Measurements from ENCODE around the gene CIDEB. TPM values are rescaled to one million over a fixed set of nuclear protein-coding genes. Genes with fewer than 3 reads are reported as not detected.

Gene CIDEB
- total and polyA plus RNA-seq, 2 of the 4 experiments (the other 2 are of a cell fraction): under 0.01 to 0.19 TPM

DNA sequence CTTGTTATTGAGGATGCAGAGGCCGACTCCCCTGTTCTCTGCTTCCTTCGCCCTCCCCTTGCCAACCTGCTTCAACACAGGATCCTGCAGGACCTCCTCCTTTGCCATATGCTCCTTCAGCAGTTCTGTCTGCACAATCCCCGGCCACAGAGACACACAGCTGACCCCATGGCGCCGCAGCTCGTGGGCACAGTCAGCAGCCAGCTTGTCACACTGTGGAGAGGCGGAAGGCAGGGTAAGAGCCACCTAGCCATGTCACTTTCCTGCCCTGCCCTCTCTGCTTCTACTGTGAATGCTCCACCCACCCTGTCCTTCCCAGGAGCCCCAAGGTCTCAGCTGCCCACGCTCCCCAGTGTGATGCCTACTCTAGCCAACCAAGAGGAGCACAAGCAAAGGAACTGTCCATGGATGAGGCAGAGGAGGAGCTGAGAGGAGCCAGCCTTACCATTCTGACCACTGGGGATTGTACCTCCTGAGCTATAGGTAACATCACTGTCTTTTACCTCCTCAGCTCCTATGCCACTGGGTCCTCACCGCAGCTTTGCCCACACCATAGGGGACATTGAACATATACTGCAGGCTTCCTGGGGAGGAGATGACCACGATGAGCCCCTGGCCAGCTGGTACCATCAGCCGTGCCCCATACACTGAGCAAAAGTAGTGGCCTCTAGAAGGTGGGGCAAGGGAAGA is 15.5 kb downstream of the CIDEB start:
- intact Hi-C loops (cut with micrococcal nuclease): loop anchor here (10.0 kb wide), 1 partner anchor 307 kb away; the partner anchor contains the start of gene DHRS4L2
- H3K4me1 ChIP-seq (ENCODE audit: control insufficient read depth, insufficient read depth, low read length): peaks cover 3% of the 10 kb centered on the region
- CTCF ChIA-PET: interaction anchor here (2.1 kb wide), 1 partner anchor 16 kb away, joined by 5 read pairs; the partner anchor contains the start of gene CIDEB

More for the DNA sequence above, 15.5 kb downstream of the CIDEB start:
- in situ Hi-C loops (cut with MboI; ENCODE audit: low sequenced_read_pairs) (no loop called here), dilution Hi-C loops (cut with HindIII; ENCODE audit: low sequenced_read_pairs, unreplicated experiment) (no loop called here)
- no peak overlapping the region for H3K14ac ChIP-seq (replicated peaks; ENCODE audit: low read depth, low read length)
- no peak overlapping the region for H2BK20ac ChIP-seq (ENCODE audit: low read depth, low read length)
- H4K5ac ChIP-seq (ENCODE audit: low read depth, low read length): no peak overlapping the region
- no peak overlapping the region for H3K9ac ChIP-seq (ENCODE audit: low read depth, low read length)
- H3K9me3 ChIP-seq (ENCODE audit: control insufficient read depth, insufficient read depth, low read length): no peaks in the 10 kb centered on the region
- ATAC-seq (ENCODE audit: low read depth) (no peak), DNase-seq (no peak)
- H3K23ac ChIP-seq (ENCODE audit: low read depth, low read length): no peak overlapping the region
- WGBS, 2 experiments (ENCODE audit: extremely low coverage in 2 of 2, insufficient read length in 1 of 2): no CpG with 5 or more reads among the region's 11 CpGs
- H2AFZ ChIP-seq (replicated peaks; ENCODE audit: low read length, poor library complexity): no peak overlapping the region
- H3K9me1 ChIP-seq (ENCODE audit: insufficient read depth, low read length): no peaks in the 10 kb centered on the region
- H3K18ac ChIP-seq (ENCODE audit: low read depth, low read length): no peak overlapping the region
- no peak overlapping the region for H4K8ac ChIP-seq (ENCODE audit: low read depth in 2 of 2, low read length in 2 of 2)
- no peak overlapping the region for H2BK5ac ChIP-seq (ENCODE audit: low read depth, low read length, poor library complexity, severe bottlenecking)
- H3K4me3 ChIP-seq (ENCODE audit: insufficient read depth, low read depth, low read length): no peak overlapping the region
- no peak overlapping the region for H2BK15ac ChIP-seq (ENCODE audit: low read depth, low read length)
- no peaks in the 10 kb centered on the region for H4K20me1 ChIP-seq (ENCODE audit: insufficient read depth, low read length)
- no peaks in the 10 kb centered on the region for H3K27me3 ChIP-seq (ENCODE audit: control insufficient read depth, insufficient read depth, low read length)
- H3K56ac ChIP-seq (ENCODE audit: extremely low read depth, insufficient read depth, low read length): no peak overlapping the region
- no peak overlapping the region for H3K27ac ChIP-seq (ENCODE audit: insufficient read depth, low read length)
- no peak for TF ChIP-seq RAD21 (IDR thresholded peaks at IDR 0.05; ENCODE audit: low read length)
- TF ChIP-seq MAZ (IDR thresholded peaks at IDR 0.05; ENCODE audit: borderline replicate concordance, low read depth, low read length): no peak
- no peak for TF ChIP-seq FOS (IDR thresholded peaks at IDR 0.05; ENCODE audit: low read depth, low read length)
- TF ChIP-seq, protein P1, sequence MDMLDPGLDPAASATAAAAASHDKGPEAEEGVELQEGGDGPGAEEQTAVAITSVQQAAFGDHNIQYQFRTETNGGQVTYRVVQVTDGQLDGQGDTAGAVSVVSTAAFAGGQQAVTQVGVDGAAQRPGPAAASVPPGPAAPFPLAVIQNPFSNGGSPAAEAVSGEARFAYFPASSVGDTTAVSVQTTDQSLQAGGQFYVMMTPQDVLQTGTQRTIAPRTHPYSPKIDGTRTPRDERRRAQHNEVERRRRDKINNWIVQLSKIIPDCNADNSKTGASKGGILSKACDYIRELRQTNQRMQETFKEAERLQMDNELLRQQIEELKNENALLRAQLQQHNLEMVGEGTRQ (IDR thresholded peaks at IDR 0.05; ENCODE audit: low read depth, low read length): no peak
- no peak for TF ChIP-seq CEBPB (IDR thresholded peaks at IDR 0.05; ENCODE audit: low read depth, low read length)
- no peak for TF ChIP-seq BHLHE40 (IDR thresholded peaks at IDR 0.05; ENCODE audit: low read depth, low read length)
- no peak for TF ChIP-seq NFE2L2 (IDR thresholded peaks at IDR 0.05; ENCODE audit: low read depth, low read length)
- no peak for TF ChIP-seq POLR2A (IDR thresholded peaks at IDR 0.05; ENCODE audit: low read depth, low read length)
- TF ChIP-seq MAFK (IDR thresholded peaks at IDR 0.05; ENCODE audit: low read depth, low read length): no peak
- no peak for TF ChIP-seq RCOR1 (IDR thresholded peaks at IDR 0.05; ENCODE audit: insufficient replicate concordance, low read length)
- no peak for TF ChIP-seq CHD1 (IDR thresholded peaks at IDR 0.05; ENCODE audit: low read depth, low read length)
- no peak overlapping the region for H2AK5ac ChIP-seq (ENCODE audit: low read depth, low read length)
- H3K79me1 ChIP-seq (ENCODE audit: low read depth in 1 of 2, low read length in 2 of 2): 0 out of 4 replicates have a peak, but pooled peaks cover 2 to 10% of the 10 kb centered on the region in 2 experiments
- no TSS peak for BruUV-seq (replicated peaks)
- POLR2A ChIA-PET (ENCODE audit: unreplicated experiment): no interaction called here
- peaks cover 28% of the 10 kb centered on the region for H3K36me3 ChIP-seq (ENCODE audit: control insufficient read depth, insufficient read depth, low read length)
- H3K4ac ChIP-seq (ENCODE audit: low read depth, low read length): no peak overlapping the region
- no peak overlapping the region for H2BK120ac ChIP-seq (ENCODE audit: low read depth, low read length)
- no peak overlapping the region for H4K91ac ChIP-seq (ENCODE audit: insufficient read depth, low read depth, low read length)
- H3K4me2 ChIP-seq (ENCODE audit: low read depth, low read length): no peak overlapping the region
- no peak overlapping the region for H2AK9ac ChIP-seq (replicated peaks; ENCODE audit: low read depth, low read length, poor library complexity)
